Measurements from ENCODE around the gene CEP126.
"Not testable (repeated sequence)": the region's sequence is repeated elsewhere in the genome, so short reads cannot be mapped to it uniquely, and the experiment has no call there.

The CEP126 gene

DNA sequence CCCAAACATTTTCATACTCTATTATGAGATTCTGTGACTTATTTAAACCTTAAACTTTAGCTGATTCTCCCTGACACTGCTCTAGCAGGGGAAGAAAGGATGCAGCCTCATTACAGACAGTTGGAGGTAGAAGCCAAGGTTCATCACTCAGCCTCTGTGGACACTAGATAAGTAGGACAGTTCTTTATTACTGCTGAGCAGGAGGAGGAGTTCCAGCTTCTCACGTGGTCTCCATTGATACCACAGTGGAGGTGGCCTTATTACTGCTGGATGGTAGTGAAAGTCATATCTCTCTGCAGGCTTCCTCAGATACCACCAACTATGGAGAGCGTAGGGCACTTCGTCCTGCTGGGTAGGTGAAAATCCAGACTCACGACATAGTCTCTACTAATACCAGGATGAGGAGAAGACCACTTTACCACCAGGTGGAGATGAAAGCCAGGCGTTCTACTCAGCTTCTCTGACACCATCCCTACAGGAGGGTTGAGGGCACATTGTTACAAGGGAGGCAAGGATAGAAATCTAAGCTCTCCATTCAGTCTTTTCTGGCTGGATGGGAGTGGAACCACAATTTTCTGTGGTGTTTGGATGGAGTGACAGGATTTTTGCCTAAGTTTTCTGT lies 14.6 kb downstream of the CEP126 start:
- FAIRE-seq = no peak

DNA sequence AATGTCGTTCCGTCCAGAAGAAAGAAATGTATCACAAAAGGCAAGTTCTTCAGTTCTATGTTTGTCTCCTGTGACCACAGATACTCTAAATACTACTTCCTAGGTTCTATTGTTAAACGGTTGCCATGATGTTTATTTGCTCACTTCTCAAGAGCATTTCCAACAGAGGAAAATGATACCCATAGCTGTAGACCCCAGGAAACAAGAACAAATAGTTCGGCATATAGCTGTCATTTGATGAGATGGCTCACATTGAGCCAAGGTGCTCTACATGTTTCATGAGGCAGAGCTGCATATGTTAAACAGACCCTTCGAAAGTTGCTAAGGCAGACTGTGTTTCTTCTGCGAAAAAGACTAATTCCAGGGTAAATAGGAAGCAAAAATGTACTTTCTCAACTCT lies 16.9 kb downstream of the CEP126 start:
- FAIRE-seq = no peak

DNA sequence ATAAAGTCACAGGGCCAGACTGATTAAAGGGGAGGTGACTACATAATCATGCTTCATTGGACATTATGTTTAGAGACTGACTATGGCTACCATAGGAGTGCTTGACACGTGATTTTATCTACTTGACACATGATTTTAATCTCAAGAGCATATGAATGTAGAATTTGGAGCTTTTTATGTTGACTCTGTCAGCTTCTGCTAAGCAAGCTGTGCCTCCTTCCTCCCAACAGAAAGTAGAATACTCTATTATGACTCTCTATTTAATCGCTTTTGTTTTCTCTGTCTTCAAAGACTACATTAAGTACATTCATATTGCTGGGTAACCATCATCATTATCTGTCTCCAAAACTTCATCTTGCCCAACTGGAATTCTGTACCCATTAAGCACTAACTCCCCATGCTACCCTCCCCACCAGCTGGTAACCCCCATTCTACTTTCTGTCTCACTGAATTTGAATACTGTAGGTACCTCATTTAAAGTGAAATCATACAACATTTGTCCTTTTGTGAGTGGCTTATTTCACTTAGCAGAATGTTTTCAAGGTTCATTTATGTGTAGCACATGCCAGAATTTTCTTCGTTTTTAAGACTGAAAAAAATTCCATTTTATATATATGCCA lies 26.2 kb downstream of the CEP126 start:
- FAIRE-seq = no peak

DNA sequence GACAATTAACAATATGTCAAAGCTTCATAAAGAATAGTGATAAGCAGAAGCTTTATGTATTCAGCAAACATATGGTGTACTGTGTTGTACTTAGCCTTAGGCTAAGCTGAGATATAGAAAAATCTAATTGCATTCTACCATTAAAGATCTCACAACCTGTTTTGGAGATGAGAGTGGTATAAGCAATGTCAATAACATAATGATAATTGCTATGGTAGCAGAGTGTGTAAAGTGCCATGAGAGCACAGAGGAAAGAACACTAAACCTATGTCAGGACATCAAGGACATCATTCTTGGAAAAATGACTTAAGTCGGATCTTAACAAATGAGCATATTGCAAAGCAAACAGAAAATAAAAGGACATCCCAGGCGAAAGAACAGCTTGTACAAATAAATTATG lies 30.1 kb downstream of the CEP126 start:
- FAIRE-seq = peak; percentile 98

DNA sequence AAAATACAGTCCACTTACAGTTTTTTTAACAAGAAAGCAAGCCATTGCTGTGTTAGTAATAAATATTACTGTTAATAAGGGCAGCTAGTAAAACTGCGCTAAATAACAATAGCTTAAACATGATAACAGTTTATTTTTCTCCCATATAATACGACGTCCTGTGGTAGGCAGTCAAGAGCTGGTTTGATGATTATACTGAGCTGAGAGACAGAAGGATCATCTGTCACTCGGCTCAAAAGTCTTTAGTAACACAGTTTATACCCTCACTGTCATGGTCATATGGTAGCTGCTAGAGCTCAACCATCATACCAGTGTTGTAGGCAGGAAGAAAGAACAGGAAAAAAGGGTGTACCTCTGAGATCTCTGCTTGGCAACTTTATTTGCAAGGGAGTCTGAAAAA lies 30.6 kb downstream of the CEP126 start:
- FAIRE-seq = no peak

DNA sequence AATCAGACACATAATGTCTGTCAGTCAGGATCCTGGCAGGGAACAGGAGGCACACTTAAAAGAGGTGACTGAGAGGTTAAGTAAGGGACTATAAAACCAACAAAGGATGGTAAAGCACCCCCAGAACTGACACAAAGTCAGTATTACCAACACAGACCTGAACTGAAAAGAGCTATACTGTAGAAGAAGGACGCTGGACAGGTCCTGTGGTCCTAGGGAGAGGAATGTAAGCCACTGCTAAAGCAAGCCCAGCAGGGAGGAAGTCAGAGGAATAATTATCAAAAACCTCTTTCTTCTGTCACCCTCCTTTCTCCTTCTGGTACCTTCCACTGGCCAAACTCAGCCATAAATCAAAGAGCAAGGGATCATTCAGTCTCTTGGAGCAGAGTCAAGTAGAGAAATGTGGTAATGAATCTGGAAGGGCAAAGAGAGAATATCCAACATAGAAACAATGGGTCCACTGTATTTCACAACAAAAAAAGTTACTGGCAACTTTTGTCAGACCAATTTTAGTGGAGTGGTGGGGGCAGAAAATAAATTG lies 34.9 kb downstream of the CEP126 start:
- FAIRE-seq = no peak

DNA sequence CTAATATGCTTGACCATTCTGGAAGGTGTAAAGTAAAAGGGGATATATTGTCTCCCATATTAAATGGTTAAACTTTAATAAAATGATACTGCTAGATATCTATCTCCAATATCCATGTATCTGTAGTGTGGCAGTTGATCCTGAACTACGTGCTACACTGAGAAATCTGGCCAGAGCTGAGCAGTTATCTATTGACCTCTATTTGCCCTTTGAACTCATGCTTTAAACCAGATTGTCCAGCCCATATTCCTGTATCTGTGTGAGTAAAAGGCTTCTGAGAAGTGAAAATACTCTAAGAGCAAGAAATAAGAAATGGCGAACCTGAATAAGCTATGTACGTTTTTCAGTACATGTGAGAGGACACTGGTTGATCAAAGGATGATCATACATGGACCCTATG lies 40.5 kb downstream of the CEP126 start:
- FAIRE-seq = no peak

DNA sequence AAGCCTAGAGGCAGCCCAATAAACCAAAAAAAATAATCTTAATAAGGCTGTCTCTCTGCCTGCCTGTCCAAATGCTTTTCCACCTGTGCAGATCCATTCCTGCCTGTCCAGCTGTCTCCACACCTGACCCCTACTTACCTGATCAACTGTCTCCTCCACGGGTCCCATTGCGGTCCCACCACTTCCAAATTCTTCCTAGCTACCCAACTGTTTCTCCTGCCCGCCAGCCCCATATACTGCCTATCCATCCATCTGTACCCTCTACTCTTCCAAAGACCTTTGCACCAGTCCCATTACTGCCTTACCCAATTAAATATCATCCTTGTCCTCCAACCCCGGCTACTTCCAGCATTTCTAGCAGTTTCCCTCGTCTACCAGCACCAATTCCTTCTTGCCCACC lies 40.9 kb downstream of the CEP126 start:
- FAIRE-seq = no peak

DNA sequence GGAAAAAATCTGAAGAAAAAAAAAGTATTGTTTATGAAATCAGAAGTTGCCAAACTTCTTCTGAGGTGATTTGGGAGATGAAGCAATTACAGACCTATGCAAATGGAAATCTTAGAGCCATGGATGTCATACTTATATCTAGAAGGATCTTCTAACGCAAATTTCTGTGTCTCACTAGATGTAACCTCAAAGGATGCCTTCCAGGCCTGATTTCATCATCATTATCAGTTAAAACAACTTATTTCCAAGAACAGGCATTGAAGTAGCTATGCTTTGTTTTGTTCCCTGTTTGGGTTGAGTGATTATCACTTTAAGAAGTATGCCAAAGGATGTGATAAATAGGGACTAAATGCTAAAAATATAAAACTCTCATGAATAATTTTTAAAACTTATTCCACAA lies 45.4 kb downstream of the CEP126 start:
- no peak for FAIRE-seq

DNA sequence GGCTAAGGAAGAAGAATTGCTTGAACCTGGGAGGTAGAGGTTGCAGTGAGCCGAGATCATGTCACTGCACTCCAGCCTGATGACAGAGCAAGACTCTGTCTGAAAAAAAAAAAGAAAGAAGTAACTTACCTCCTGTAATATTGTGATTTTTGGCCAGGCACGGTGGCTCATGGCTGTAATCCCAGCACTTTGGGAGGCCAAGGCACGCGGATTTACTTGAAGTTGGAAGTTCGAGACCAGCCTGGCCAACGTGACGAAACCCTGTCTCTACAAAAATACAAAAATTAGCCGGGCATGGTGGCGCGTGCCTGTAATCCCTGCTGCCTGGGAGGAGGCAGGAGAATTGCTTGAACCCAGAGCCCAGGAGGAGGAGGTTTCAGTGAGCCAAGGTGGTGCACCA lies 49.4 kb downstream of the CEP126 start:
- not testable (repeated sequence) for FAIRE-seq

DNA sequence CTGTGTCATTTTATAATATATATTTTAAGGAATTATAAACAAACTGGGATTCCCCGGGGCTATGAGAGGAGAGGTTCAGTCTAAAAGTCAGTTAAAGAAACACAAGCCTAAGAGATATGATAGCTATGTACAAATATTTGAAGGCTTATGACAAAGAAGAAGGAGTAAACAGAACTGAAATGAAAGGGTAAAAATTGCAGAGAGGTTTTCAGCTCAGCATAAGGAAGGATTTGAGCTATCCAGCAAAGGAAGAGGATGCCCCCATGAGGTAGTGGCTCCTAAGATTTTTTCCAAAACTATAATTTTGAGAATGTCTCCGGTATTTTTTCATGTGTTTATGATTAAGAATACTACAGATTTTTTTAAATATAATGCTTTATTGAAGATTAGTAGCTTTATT lies 59.4 kb downstream of the CEP126 start:
- FAIRE-seq = peak; percentile 55

DNA sequence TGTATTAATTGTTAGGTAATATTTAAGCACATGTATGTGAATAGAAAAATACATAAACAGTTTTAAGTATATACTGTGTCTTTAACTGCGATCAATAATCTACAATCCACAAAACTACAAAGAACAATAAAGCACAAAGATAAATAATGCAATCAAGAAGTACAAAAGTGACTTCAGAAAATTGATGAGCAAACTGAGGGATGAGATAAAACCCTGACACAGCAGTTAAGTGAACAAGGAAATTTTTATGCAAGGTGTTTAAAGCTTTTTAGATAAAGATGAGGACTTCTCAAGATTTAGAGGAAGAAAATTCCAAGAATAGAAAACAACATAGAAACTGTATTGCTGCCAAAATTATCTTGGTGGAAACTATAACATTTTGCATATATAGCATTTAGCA lies 60.0 kb downstream of the CEP126 start:
- FAIRE-seq = no peak

DNA sequence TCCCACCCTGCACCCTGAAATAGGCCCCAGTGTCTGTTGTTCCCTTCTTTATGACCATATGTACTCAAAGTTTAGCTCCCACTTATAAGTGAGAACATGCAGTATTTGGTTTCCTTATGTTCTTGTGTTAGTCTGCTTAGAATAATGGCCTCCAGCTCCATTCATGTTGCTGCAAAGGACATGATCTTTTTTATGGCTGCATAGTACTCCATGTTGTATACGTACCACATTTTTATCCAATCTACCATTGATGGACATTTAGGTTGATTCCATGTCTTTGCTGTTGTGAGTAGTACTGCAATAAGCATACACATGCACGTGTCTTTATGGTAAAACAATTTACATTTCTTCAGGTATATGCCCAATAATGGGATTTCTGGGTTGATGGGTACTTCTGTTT lies 60.9 kb downstream of the CEP126 start:
- no peak for FAIRE-seq

DNA sequence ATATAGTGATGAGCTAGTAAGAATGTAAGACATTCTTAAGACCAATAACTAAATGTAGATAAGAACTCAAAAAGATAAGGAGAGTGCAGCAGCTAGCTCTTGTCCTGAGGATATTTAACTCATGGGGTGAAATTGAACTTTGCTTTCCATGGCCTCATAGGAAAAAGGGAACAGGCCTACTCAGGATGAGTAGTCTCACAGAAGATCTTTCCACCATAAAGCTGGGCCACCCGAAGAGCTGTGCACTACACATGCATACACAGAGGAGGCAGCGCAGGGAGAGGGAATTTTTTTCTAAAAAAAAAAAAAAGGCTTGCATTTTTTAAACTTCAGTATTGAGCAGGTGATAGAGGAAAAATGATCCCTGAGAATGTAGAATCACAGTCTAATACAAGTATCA lies 72.6 kb downstream of the CEP126 start:
- FAIRE-seq = no peak

DNA sequence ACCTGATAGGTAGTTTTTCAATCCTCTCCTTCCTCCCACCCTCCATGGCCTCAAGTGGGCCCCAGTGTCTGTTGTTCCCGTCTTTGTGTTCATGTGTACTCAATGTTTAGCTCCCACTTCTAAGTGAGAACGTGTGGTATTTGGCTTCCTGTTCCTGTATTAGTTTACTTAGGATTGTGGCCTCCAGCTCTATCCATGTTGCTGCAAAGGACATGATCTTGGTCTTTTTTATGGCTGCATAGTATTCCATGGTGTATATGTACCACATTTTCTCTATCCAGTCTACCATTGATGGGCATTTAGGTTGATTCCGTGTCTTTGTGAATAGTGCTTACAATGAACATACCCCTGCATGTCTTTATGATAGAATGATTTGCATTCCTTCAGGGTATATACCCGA lies 78.4 kb downstream of the CEP126 start:
- no peak for FAIRE-seq

DNA sequence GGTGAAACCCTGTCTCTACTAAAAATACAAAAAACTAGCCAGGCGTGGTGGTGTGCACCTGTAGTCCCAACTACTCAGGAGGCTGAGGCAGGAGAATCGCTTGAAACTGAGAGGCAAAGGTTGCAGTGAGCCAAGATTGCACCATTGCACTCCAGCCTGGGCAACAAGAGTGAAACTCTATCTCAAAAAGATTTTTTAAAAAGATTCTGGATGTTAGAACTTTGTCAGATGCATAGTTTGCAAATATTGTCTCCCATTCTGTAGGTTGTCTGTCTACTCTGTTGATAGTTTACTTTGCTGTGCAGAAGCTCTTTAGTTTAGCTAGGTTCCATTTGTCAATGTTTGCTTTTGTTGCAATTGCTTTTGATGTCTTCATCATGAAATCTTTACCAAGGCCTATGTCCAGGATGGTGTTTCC lies 79.3 kb downstream of the CEP126 start:
- not testable (repeated sequence) for FAIRE-seq

DNA sequence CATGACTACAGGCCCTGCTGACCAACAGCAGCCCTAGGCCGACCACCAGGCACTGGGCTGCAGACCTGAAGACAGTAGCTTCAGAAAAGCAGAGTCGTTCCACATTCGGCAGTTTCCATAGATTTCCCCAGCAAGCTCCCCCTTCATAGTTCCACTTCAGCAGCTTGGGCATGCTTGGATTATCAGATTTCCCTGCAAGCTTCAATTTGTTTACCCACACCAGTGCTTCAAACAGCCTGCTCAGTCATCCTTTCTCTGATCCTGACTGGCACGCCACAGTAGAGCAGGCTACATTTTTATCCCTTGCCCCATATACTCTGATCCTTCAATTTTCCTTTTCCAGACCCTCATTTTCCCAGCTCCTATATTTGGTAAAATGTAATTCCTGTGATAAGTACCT lies 81.3 kb downstream of the CEP126 start:
- no peak for FAIRE-seq

DNA sequence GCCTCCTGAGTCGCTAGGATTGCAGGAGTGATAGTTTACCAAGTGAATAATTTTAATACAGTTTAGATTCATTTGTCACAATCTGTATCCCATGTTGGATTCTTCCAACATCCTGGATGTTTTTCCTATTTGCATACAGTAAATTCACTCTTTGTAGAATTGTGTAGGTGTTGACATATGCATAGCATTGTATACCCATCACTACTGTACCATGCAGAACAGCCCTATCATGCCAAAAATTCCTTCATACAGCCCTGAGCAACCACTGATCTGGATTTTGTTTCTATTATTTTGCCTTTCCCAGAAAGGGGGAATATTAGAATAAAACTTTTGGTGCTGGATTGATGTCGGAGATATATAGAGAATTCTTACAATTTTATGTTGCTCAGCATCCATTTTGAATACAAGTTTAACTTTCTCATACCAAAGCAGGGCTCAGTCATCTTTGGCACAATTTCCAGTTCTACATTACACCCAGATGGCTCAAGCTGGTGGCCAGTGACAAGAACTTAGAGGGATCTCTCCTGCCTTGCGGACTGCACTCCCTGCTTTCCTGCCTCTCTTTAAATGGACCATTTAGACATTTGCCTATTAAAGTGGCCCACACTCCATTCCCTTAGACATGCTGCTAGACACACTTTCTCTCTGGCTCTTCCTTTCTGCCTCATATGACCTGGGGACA lies 87.0 kb downstream of the CEP126 start:
- FAIRE-seq = no peak

DNA sequence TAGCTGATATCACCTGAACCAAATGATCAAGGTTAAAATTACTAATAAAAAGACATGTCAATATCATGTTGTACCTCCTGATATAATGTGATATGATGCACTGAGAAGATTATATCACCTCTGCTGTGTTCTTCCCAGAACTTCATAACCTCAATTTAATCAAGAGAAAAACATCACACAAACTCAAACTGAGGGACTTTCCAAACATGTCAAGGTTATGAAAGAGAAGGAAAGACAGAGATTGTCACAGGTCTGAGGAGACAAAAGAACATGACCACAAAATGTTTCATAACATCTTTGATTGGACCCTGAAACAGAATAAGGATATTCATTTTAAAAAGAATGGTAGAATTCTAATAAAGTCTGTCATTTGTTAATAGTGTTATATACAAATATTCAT lies 89.4 kb downstream of the CEP126 start:
- peak; percentile 71 for FAIRE-seq

DNA sequence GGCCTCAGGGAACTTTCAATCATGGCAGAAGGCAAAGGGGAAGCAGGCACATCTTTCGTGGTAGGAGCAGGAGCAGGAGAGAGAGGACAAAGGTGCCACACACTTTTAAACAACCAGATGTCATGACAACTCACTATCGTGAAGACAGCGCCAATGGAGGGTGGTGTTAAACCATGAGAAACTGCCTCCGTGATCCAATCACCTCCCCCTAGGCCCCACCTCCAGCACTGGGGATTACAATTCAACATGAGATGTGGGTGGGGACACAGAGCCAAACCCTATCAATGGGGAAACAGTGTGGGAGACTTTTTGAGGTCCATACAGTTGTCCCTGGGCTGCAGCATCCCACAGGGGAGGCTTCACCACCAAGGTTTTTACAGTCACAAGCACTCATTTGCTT lies 90.5 kb downstream of the CEP126 start:
- no peak for FAIRE-seq

DNA sequence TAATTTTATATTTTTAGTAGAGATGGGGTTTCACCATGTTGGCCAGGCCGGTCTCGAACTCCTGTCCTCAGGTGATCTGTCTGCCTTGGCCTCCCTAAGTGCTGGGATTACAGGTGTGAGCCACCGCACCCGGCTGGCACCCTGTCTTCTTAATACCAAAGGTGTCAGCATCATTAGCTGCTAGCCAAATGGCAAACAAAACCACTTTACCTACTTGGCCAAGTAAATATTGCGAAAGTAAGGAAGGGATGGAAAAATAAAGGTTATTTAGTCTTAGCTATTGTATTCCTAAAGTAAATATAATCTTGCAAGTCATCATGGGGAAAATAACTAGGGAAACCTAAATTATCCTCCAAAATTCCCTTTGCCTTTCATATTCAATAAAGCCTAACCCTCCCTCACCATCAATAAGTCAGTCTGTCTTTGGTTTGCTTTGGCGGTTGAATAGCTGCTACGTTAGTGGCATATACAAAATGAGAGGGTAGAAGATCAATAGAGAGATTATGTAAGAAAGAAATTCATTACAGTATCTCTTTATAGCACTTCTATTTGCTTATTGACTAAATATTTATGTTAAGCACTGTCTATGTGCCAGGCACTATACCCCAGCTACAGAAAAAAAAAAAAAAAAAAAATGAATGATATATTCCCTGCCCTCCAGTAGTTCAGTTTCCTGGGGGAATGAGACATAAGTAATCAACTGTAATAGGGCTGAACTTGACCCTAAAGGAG lies 92.2 kb downstream of the CEP126 start:
- no peak for FAIRE-seq

DNA sequence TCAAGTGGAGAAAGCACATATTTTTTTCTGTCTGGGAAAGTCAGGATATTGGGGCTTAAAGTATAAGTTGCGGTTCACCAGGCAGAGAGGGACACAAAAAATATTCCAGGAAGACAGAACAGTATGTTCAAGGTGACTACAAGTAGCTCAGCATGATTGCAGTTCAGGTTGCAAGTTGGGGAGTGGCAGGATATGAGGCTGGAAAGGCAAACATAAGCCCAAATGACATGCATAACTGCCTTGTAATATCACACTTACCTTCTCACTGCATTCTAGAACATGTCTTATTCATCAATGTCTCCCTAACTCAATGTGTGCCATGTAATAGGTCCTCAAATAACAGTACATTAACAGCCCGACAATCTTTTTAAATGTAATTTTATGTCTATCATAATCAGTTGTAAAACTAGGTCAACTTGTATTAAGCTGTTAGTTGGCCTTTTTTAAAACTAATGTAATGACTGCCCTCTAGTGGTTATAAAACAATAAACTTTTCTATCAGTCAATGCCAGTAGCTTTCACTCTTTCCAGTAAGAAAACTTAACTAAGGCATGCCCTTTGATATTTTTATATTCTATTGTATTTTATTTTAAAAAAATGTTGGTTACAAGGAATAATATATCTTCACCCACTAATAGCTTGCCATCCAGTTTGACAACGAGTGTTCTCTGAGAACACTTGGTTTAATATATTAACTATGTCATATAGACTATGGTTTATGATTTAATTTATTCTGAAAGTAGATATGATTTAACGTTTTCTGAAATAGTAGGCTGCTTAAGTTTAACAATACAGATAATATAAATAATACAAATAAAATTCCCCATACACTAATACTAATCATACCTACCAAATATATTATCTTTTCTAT lies 93.0 kb downstream of the CEP126 start:
- peak; percentile 100 for FAIRE-seq

Data from islet of Langerhans (tissue), 1 donor.